H1 (cell line): ENCODE results near the gene EIF5A2. TPM values are rescaled to one million over a fixed set of nuclear protein-coding genes. Genes with fewer than 3 reads are reported as not detected.
A peak's percentile ranks its signal among the peaks of the same experiment; 100 is the strongest.

Source experiments
- CTCF ChIA-PET: fragments of 300-600 bp; sonication (Branson Sonifier 250); formaldehyde crosslinking; loops from one replicate; lab custom pipeline; 2021; ENCODE audit not compliant: partially characterized antibody; lab: Charles Lee
- POLR2A ChIA-PET: fragments of 300-600 bp; sonication (Branson Sonifier 250); formaldehyde crosslinking; loops from one replicate; lab custom pipeline; 2021; ENCODE audit warnings: inconsistent platforms; ENCODE audit not compliant: partially characterized antibody; lab: Charles Lee
- DNase-seq, 2 experiments: peaks; one replicate each; pipeline versions ENCODE4 v3.0.0 to v3.0.0-alpha.2; 2010 to 2022; ENCODE audit warnings: low spot score in 2 of 2, low read depth in 1 of 2, mixed read lengths in 1 of 2
- FAIRE-seq: peaks from 2 replicates; lab custom pipeline; 2011; peaks lifted over from hg19 to GRCh38; lab: Jason Lieb, UNC
- H2AFZ ChIP-seq: 2 replicates; pipeline ENCODE4 v1.8.1; 2012; ENCODE audit warnings: low read length, inconsistent platforms
- H2AK5ac ChIP-seq: 2 replicates; pipeline ENCODE4 v1.6.1; 2013; ENCODE audit warnings: low read depth, low read length
- H2BK120ac ChIP-seq: replicated peaks from 2 replicates; pipeline ENCODE3; 2013; ENCODE audit warnings: low read depth, low read length, inconsistent platforms
- H2BK12ac ChIP-seq: 2 replicates; pipeline ENCODE4 v1.6.1; 2013; ENCODE audit warnings: low read depth, low read length
- H2BK15ac ChIP-seq: 2 replicates; pipeline ENCODE4 v1.6.1; 2013; ENCODE audit warnings: low read length
- H2BK20ac ChIP-seq: 2 replicates; pipeline ENCODE4 v1.6.1; 2013; ENCODE audit warnings: low read length
- H2BK5ac ChIP-seq: 2 replicates; pipeline ENCODE4 v1.6.1; 2013; ENCODE audit warnings: low read depth, low read length
- H3K14ac ChIP-seq: 2 replicates; pipeline ENCODE4 v1.6.1; 2013; ENCODE audit warnings: inconsistent platforms; ENCODE audit not compliant: insufficient read length
- H3K18ac ChIP-seq: 2 replicates; pipeline ENCODE4 v1.6.1; 2013; ENCODE audit warnings: low read length; ENCODE audit errors: extremely low read depth
- H3K23ac ChIP-seq: 2 replicates; pipeline ENCODE4 v1.6.1; 2013; ENCODE audit warnings: inconsistent platforms; ENCODE audit not compliant: insufficient read length
- H3K23me2 ChIP-seq: 2 replicates; pipeline ENCODE4 v1.6.1; 2013; ENCODE audit warnings: low read depth, low read length
- H3K27ac ChIP-seq: 2 replicates; pipeline ENCODE4 v1.6.1; 2011; ENCODE audit warnings: low read depth, low read length, inconsistent platforms
- H3K27me3 ChIP-seq, 4 experiments: replicated peaks in 1 of 4; 1 replicate in 1 of 4; 2 replicates in 3 of 4; pipeline versions ENCODE4 v1.6.1 to v1.8.1; 2011 to 2013; ENCODE audit warnings: low read length in 3 of 4, mild to moderate bottlenecking in 3 of 4, inconsistent platforms in 2 of 4, mixed read lengths in 2 of 4, moderate library complexity in 1 of 4; ENCODE audit not compliant: control insufficient read depth in 3 of 4, insufficient read depth in 3 of 4; ENCODE audit errors: extremely low read depth in 1 of 4
- H3K36me3 ChIP-seq, 4 experiments: 2 replicates each; pipeline versions ENCODE4 v1.6.1 to v1.8.1; 2011 to 2013; ENCODE audit warnings: mild to moderate bottlenecking in 4 of 4, low read length in 3 of 4, moderate library complexity in 2 of 4, control low read depth in 1 of 4, inconsistent platforms in 1 of 4; ENCODE audit not compliant: insufficient read depth in 4 of 4, control insufficient read depth in 2 of 4
- H3K4ac ChIP-seq: replicated peaks from 2 replicates; pipeline ENCODE3; 2013; ENCODE audit warnings: low read length, low read depth, mixed read lengths, inconsistent platforms; ENCODE audit not compliant: insufficient read length
- H3K4me1 ChIP-seq, 4 experiments: replicated peaks in 1 of 4; 1 replicate in 1 of 4; 2 replicates in 3 of 4; pipeline versions ENCODE4 v1.6.1 to v1.8.1; 2011 to 2013; ENCODE audit warnings: low read length in 3 of 4, inconsistent platforms in 2 of 4, mixed read lengths in 1 of 4; ENCODE audit not compliant: insufficient read depth in 4 of 4, control insufficient read depth in 3 of 4
- H3K4me2 ChIP-seq, 2 experiments: 2 replicates each; pipeline versions ENCODE4 v1.6.1 to v1.8.1; 2011 to 2013; ENCODE audit warnings: low read depth in 2 of 2, low read length in 2 of 2, control low read depth in 1 of 2, inconsistent platforms in 1 of 2, mild to moderate bottlenecking in 1 of 2; ENCODE audit not compliant: insufficient read depth in 1 of 2
- H3K4me3 ChIP-seq, 4 experiments: fragments of 200-600, 300-600 bp in 1 of 4; sonication (generic), shearing (Covaris generic), sonication (Bioruptor Twin) in 1 of 4; 2 replicates each; pipeline versions ENCODE4 v1.5.1 to v1.8.1; 2011 to 2016; ENCODE audit warnings: low read length in 4 of 4, low read depth in 3 of 4, control low read depth in 2 of 4, inconsistent platforms in 2 of 4, mild to moderate bottlenecking in 2 of 4, mixed read lengths in 1 of 4, moderate library complexity in 1 of 4; ENCODE audit not compliant: insufficient read depth in 2 of 4; ENCODE audit errors: extremely low read depth in 1 of 4
- H3K56ac ChIP-seq: replicated peaks from 2 replicates; pipeline ENCODE3; 2013; ENCODE audit warnings: low read depth, mild to moderate bottlenecking, mixed read lengths, low read length, inconsistent platforms; ENCODE audit not compliant: insufficient read length
- H3K79me1 ChIP-seq: 2 replicates; pipeline ENCODE4 v1.6.1; 2013; ENCODE audit warnings: low read depth, low read length, control low read depth
- H3K79me2 ChIP-seq, 2 experiments: 2 replicates each; pipeline versions ENCODE4 v1.6.1 to v1.8.1; 2012 to 2013; ENCODE audit warnings: low read length in 2 of 2, mild to moderate bottlenecking in 2 of 2, inconsistent platforms in 1 of 2; ENCODE audit not compliant: insufficient read depth in 2 of 2, control insufficient read depth in 1 of 2
- H3K9ac ChIP-seq, 4 experiments: replicated peaks in 1 of 4; 1 replicate in 1 of 4; 2 replicates in 3 of 4; pipeline versions ENCODE4 v1.6.1 to v1.8.1; 2011 to 2013; ENCODE audit warnings: low read depth in 3 of 4, low read length in 3 of 4, control low read depth in 2 of 4, mild to moderate bottlenecking in 2 of 4, moderate library complexity in 2 of 4, inconsistent platforms in 1 of 4; ENCODE audit errors: extremely low read depth in 1 of 4
- H3K9me3 ChIP-seq, 2 experiments: 2 replicates each; pipeline versions ENCODE4 v1.6.1 to v1.8.1; 2012 to 2013; ENCODE audit warnings: mild to moderate bottlenecking in 2 of 2, moderate library complexity in 2 of 2, control low read depth in 1 of 2, inconsistent platforms in 1 of 2, low read depth in 1 of 2, low read length in 1 of 2, mixed read lengths in 1 of 2; ENCODE audit not compliant: insufficient read depth in 2 of 2
- H4K20me1 ChIP-seq, 2 experiments: replicated peaks in 1 of 2; 2 replicates each; pipeline versions ENCODE3 to v1.8.1; 2011 to 2013; ENCODE audit warnings: inconsistent platforms in 2 of 2, low read length in 2 of 2, mild to moderate bottlenecking in 1 of 2; ENCODE audit not compliant: insufficient read depth in 2 of 2, control insufficient read depth in 1 of 2
- H4K5ac ChIP-seq: 2 replicates; pipeline ENCODE4 v1.6.1; 2013; ENCODE audit warnings: low read length, low read depth, mixed read lengths, inconsistent platforms; ENCODE audit not compliant: insufficient read length
- H4K8ac ChIP-seq: 2 replicates; pipeline ENCODE4 v1.8.0; 2013; ENCODE audit warnings: mild to moderate bottlenecking, moderate library complexity, low read length, inconsistent platforms; ENCODE audit not compliant: insufficient read depth; ENCODE audit errors: extremely low read depth
- H4K91ac ChIP-seq: replicated peaks from 2 replicates; pipeline ENCODE3; 2013; ENCODE audit warnings: low read length, mixed read lengths, inconsistent platforms; ENCODE audit not compliant: insufficient read length
- CHD2 ChIP-seq: IDR thresholded peaks from 2 replicates; pipeline ENCODE4 v1.6.1; 2012; ENCODE audit warnings: low read length, improper control_type of control experiment
- EZH2 ChIP-seq: fragments of 200-600 bp; sonication (generic); IDR thresholded peaks from 2 replicates; pipeline ENCODE4 v1.7.1; 2012; ENCODE audit warnings: low read depth, mild to moderate bottlenecking, moderate library complexity, low read length, inconsistent platforms; ENCODE audit not compliant: severe bottlenecking
- POLR2AphosphoS5 ChIP-seq: IDR thresholded peaks from 2 replicates; pipeline ENCODE4 v1.6.1; 2011; ENCODE audit warnings: low read depth, low read length
- SAP30 ChIP-seq: fragments of 300-600 bp; sonication (generic); IDR thresholded peaks from 2 replicates; pipeline ENCODE4 v1.7.1; 2012; ENCODE audit warnings: low read length, moderate library complexity, mild to moderate bottlenecking, inconsistent platforms; ENCODE audit not compliant: insufficient read depth, insufficient replicate concordance
- SP4 ChIP-seq: IDR thresholded peaks from 2 replicates; pipeline ENCODE4 v1.6.1; 2012; ENCODE audit warnings: low read length, inconsistent platforms
- WGBS, 2 experiments: shearing (Covaris generic) in 1 of 2; methylation state at CpG; one replicate each; pipeline versions ENCODE4 v1.1.6 to v1.1.7; 2013 to 2015; ENCODE audit warnings: low lambda C conversion rate in 2 of 2, mixed read lengths in 2 of 2, inconsistent platforms in 1 of 2, low coverage in 1 of 2, missing lambda C conversion rate in 1 of 2; ENCODE audit not compliant: insufficient replicate concordance in 2 of 2, insufficient coverage in 1 of 2, insufficient read length in 1 of 2; ENCODE audit errors: extremely low coverage in 1 of 2, missing lambda C conversion rate in 1 of 2; 5-methylcytosine and 5-hydroxymethylcytosine counted together
- polyA plus RNA-seq, 7 experiments: library from polyadenylated mRNA; depleted of rRNA in 3 of 7; stranded (reverse) in 5 of 7; unstranded in 2 of 7; fragments of >200 nt in 5 of 7; fragments of 200-250 nt in 2 of 7; gene quantifications; 1 replicate in 5 of 7; 2 replicates in 1 of 7; 4 replicates in 1 of 7; pipeline versions ENCODE4 v1.2.1 to v1.2.3, GENCODE V29; 2011 to 2013; ENCODE audit warnings: missing spikeins in 2 of 7, mixed read lengths in 2 of 7
- total RNA-seq: library from RNA; stranded (reverse); fragmentation: NEBNext Ultra II Directional; extraction: Animal tissue kit (Norgen Biotek cat#: 25700); gene quantifications from 2 replicates; pipeline ENCODE4 v1.2.1, GENCODE V29; 2021

Gene EIF5A2
- total and polyA plus RNA-seq, 2 of the 8 experiments (the other 6 are each of a cell fraction or from before 2014, with no cell fraction given), result 1.5 to 15.0 TPM

DNA sequence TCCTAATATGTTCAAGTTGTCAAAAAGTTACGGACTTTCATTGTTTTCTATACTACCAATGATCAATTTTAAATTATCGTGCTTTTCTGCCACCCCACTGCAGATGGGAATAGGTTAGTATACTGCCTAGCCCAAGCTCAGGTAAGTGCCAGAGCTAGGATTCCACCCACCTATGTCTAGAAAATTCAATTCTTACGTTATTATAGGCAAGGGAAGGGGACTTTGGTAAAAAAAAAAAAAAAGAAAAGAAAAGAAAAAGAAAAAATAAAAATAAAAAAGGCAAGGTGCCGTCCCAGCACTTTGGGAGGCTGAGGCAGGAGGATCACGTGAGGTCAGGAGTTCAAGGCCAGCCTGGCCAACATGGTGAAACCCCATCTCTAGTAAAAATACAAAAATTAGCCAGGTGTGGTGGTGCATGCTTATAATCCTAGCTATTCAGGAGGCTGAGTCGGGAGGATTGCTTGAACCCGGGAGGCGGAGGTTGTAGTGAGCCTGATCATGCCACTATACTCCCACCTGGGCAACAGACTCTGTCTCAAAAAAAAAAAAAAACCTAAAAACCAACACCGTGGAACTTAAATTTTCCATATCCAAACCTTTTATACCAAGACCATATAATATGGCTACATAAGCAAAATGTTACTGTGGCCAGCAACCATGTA is 39.7 kb downstream of the EIF5A2 start:
- CTCF ChIA-PET, result interaction anchor here (0.7 kb wide), 1 partner anchor 372 kb away, joined by 3 read pairs; no protein-coding TSS in a partner anchor
- H3K27ac ChIP-seq, result peak overlapping the region; percentile 97; the same call in 1 of the 2 replicates

More for the DNA sequence above, 39.7 kb downstream of the EIF5A2 start:
- Histone ChIP-seq H2BK15ac (no peak overlapping the region), H2AK5ac (no peak overlapping the region), H4K5ac (no peak overlapping the region), H3K56ac (no peak overlapping the region), H3K9ac (peak overlapping the region in 3 of 4 experiments; percentile 98 to 99 (median 98); a peak in 6 of 7 replicates), H4K8ac (peak overlapping the region; percentile 15; the same call in 1 of the 2 replicates), H4K20me1 (peaks cover 2 to 5% of the 10 kb centered on the region in 2 experiments), H3K4ac (no peak overlapping the region), H3K14ac (no peak overlapping the region), H3K79me1 (no peaks in the 10 kb centered on the region), H3K36me3 (peaks cover 6 to 36% (median 22%) of the 10 kb centered on the region in 4 experiments), H2BK12ac (no peak overlapping the region), H2BK120ac (no peak overlapping the region), H2AFZ (no peak overlapping the region), H3K9me3 (no peaks in the 10 kb centered on the region), H3K4me3 (peak overlapping the region; percentile 80 to 93 (median 86)), H3K4me2 (peak overlapping the region; percentile 64 to 77), H3K23me2 (no peaks in the 10 kb centered on the region), H2BK5ac (peak overlapping the region; percentile 0; the same call in 1 of the 2 replicates), H3K4me1 (peaks cover 0 to 6% (median 2%) of the 10 kb centered on the region in 4 experiments; a peak in 5 of 7 replicates), H3K27me3 (no peaks in the 10 kb centered on the region), H2BK20ac (no peak overlapping the region), H3K79me2 (peaks cover 5 to 25% of the 10 kb centered on the region in 2 experiments; a peak in 3 of 4 replicates), H4K91ac (no peak overlapping the region), H3K18ac (no peak overlapping the region), H3K23ac (no peak overlapping the region)
- POLR2A ChIA-PET, result interaction anchor here (0.6 to 4.0 kb wide), 18 partner anchors 11 to 643 kb away, joined by 3 to 32 read pairs (median 4); partner anchors contain the start of gene EIF5A2
- TF ChIP-seq CHD2 (no peak), SP4 (no peak), SAP30 (no peak), EZH2 (no peak), POLR2AphosphoS5 (peak; percentile 20; the same call in 1 of the 2 replicates)
- no peak for DNase-seq
- 61% methylated on average over 9 of the region's 9 CpGs; no CpG with 5 or more reads in 1 of the 2 experiments for WGBS, 2 experiments
- no peak for FAIRE-seq
